ENCODE measurements around the gene GALM.
"Not testable (repeated sequence)": the region's sequence is repeated elsewhere in the genome, so short reads cannot be mapped to it uniquely, and the experiment has no call there.

The GALM gene

DNA sequence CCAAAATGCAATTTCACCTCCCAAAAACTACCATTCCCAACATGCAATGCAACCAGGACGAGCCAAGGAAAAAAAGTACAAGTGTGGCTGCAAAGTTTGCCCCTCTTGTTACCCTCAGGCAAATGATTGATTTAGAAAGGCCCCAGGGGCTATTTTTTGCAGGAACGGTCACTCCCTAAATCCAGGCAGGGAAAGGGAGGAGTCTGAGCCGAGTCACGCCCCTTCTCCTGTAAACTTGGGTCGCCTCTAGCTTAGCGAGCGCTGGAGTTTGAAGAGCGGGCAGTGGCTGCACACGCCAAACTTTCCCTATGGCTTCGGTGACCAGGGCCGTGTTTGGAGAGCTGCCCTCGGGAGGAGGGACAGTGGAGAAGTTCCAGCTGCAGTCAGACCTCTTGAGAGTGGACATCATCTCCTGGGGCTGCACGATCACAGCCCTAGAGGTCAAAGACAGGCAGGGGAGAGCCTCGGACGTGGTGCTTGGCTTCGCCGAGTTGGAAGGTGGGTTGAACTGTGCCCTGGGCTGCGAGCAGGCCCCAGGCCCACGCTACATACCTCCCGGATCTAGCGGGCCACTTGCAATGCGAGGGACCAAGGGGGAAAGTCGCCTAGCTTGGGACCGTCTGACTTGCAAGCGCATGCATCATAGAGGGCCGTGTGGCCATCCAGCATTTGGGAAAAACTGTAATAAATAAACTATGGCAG lies at the start of gene GALM:
Gene GALM (plus strand): TSS at position 261 of the 702 bp plus-strand sequence. CDS start 48 bp downstream, at position 309.
- no peak for DNase-seq

DNA sequence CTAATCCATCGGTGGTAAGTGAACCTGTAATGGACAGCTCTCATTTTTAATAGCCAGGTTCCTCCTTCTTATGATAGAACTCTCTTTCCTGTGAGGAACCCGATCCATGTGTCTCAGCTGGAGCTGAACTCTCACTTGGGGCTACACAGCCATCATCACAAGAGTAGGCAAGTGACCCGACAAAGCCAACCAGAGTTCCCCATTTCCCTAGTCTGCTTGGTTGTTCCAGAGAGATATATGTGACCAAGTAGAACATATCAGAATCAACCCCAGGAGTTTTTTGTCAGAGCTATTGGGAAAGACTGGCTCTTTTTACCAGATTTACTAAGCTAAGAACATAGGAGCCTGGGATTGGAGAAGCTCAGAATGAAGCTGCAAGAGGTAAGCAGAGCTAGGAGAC lies 48.6 kb upstream of the GALM start:
- no peak for DNase-seq

DNA sequence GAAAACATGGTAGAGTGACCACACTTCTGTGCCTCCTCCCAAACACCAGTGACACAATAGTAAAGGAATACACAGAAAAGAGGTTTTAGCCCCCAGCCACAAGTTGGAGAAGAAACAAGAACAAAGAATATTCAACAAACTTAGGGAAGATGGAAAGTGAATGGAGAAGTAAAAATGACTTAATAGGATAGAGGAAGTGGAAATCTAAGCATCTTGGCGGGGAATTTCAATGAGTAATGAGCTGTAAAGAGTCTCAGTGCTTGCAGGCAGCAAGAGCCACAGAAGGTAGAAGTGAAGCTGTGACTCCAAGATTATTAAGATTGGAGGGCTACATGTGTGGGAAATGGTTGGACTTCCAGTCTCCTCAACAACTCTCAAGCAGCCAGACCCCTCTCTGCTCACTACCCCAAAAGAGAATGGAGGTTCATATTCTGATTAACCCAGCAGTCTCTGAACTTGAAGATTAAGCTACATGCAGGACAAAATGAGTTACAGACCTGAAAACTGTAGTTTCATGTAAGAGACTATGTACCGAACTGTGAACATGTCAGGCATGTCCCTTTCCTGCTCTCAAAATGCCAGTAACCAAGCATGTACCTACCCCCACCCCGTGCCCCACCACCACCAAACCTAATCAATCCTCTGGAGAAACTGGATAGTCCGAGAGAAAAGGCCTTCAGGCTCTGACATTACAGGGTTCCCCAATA lies 46.3 kb upstream of the GALM start:
- no peak for DNase-seq

DNA sequence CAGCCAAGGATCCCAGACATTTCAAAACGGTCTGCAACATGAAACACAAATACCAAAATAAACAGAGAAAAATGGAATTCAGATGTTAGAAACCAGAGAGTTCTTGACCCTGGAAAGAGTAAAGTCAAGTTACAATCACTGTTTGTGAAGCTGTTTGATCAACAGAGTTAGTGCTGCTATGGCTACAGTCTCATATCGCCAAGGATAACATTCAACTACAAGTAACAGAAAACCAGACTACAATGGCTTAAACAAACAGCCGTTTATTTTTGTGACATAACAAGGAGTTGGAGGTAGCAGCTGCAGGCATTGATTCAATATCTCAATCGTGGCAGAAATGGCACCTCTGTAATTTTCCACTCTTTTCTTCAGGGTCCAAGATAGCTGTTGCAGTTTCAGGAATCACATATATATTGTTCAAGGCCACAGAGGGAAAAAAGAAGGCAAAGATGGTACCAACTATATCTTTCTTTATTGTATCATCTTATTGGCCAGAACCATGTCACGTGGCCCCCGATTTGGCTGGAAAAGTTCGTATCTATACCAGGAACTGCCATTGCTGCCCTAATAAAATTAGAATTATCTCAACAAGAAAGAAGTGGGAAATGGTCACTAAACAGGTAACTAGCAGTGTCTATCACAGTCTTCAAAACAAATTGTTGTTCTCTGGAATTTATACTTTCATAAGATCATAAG lies 45.5 kb upstream of the GALM start:
- DNase-seq = no peak

DNA sequence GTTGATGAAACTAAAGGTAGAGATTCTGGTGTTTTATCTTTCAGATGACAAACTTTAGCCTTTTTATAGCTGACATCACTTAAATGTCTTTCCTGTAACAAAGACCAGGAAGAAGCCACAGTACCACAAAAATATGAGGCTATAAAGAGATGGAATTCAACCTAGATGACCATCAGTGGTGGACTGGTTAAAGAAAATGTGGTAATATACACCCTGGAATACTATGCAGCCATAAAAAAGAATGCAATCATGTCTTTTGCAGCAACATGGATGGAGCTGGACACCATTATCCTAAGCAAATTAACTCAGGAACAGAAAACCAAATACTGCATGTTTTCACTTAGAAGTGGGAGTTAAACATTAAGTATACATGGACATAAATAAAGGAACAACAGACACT lies 44.9 kb upstream of the GALM start:
- no peak for DNase-seq

DNA sequence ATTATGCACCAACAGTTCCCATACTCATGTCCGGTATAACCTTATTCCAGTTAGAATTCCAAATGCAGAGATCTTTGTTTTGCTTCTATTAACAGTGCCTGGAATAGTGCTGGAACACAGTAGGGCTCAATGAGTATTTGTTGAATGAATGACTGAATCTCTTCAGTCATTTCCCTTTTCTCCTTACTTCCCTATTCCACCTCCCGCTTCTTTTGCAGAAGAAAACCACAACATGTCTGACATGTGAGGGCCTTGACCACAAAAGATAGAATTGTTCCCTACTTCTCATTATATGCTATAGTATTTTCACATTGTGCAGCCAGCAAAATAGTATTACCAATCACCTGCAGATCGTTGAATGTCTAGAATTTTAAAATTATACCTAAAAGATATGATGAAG lies 43.7 kb upstream of the GALM start:
- DNase-seq = no peak

DNA sequence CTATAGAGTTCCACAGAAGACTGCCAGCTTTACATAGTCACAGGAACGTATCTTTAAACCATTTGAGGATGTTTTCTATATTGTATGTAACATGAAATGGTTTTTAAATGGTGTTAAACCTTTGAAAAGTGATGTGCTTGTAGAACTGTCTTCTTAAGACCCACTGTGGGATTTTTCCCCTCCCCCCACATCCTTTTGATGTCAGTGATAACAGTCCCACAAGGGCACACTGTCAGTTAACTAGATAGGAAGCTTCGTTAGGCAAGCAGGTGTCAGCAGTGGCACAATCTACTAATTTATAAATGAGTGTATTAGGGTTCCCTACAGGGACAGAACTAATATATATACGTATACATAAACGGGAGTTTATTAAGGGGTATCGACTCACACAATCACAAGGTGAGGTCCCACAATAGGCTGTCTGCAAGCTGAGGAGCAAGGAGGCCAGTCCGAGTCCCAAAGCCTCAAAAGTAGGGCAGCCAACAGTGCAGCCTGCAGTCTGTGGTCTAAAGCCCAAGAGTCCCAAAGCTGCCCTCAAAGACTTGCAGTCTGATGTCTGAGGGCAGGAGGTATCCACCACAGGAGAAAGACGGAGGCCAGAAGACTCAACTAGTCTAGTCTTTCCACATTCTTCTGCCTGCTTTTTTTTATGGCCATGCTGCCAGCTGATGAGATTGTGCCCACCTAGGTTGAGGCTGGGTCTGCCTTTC lies 39.4 kb upstream of the GALM start:
- DNase-seq = no peak

DNA sequence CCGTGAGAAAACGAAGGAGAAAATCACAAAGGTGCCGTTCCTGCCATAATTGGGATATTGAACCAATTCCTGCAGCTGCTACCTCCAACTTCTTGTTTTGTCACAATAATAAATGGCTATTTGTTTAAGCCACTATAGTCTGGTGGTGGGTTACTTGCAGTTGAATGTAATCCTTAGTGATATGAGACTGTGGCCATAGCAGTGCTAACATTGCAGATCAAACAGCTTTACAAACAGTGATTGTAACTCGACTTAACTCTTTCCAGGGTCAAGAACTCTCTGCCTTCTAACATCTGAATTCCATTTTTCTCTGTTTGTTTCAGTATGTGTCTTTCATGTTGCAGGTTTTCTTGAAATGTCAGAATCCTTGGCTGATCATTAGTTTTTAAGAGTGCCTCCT lies 38.5 kb upstream of the GALM start:
- DNase-seq = no peak

DNA sequence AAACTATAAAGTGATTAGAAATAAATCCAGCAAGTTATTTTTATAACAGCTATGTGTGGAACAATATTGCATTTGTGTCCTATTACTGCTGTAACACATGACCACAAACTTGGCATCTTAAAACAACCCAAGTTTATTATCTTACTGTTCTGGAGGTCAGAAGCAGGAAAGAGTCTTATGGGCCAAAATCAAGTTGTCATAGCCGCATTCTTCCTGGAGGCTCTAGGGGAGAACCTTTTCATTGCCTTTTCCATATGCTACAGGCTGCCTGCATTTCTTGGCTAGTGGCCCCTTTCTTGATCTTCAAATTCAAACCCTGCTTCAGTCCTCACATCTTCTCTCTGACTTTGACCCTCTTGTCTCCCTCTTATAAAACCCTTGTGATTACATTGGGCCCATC lies 36.2 kb upstream of the GALM start:
- no peak for DNase-seq

DNA sequence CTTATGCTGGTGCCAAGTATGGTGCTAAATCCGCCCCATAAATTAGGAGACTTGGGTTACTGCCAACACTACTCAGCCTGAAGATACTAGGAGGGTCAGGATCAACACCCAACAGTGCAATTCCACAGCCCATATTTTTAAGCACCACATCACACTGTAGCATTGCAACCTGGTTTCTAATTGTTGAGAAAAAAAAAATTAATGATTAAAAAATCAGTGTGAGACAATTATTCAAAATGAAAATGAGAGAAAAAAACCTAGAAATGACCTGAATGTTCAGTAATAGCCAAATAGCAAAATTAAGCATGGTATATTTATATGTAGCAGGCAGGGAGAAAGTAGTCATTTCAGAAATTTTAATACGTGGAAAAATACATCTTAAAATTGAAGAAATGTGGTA lies 33.9 kb upstream of the GALM start:
- DNase-seq = no peak

DNA sequence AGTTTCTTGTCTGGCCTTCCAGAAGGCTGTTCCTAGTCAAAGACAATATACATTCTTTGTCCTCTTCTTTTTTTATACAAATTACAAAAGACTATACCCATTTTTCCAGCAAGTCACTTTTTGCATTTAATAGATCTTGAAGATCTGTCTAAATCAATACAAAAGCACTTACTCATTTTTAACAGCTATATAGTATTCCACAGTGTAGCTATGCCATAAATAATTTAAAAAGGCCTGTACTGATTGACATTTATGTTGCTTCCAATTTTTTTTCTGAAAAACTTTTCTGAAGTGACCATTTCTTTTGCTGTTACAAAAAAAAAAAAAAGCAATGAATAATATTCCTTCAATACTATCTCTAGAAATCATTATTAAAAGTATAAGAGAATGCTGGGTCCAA lies 32.9 kb upstream of the GALM start:
- no peak for DNase-seq

DNA sequence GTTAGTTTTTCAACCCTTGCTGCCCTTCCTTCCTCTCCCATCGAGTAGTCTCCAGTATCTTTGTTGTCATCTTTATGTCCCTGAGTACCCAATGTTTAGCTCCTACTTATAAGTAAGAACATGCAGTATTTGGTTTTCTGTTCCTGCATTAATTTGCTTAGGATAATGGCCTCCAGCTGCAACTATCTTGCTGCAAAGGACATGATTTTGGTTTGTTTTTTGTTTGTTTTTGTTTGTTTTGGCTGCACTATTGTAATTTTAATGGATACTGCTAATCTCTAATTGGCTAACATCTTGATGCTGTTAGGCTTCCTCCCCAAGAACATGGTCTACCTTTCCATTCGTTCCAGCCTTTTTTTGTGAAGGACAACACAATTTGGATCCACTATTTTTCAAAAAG lies 32.0 kb upstream of the GALM start:
- DNase-seq = no peak

DNA sequence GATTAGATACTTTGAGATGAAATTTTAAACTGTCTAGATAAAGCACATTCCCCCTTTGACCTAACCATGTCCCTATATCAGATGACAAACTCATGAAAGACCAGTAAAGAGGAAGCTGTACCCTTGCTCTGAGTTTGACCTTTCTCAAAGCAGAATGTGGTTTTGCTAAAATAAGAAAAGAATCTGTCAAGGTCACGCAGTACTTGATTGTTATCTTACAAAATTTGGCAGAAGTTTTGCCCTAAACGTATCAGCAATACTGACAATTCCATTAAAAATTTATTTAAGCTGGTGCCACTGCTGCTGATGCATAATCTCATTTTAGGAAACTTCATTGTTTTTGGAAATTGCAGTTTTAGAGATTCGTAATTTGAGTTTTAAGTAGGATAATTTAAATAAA lies 31.2 kb upstream of the GALM start:
- DNase-seq = no peak

DNA sequence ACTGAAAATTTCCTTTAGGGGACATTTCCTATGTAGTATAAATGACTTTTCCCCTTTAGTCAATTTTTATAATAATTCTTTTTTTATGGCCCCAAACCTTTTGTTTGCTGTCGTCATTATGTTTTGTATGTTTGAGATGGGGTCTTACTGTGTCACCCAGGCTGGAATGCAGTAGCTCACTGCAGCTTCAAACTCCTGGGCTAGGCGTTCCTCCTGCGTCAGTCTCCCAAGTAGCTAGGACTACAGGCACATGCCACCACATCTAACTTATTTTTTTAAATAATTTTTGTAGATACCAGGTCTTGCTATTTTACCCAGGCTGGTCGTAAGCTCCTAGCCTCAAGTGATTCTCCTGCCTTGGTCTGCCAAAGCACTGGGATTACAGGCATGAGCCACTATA lies 30.8 kb upstream of the GALM start:
- DNase-seq = no peak

DNA sequence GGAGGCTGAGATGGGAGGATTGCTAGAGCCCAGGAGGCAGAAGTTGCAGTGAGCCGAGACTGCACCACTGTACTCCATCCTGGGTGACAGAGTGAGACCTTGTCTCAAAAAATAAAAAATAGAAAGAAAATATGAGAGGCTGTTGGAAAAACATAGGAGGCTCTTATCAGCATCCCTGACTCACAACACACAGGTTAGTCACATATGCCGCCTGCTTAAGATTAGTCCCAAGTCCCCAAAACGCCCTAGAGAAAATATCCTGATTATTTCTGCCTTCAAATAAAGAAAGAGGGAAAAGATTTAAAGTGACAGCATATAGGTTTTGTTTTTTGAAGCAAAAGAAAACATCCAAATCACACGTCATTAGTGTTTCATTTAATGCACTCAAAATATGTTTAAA lies 29.8 kb upstream of the GALM start:
- DNase-seq = no peak

DNA sequence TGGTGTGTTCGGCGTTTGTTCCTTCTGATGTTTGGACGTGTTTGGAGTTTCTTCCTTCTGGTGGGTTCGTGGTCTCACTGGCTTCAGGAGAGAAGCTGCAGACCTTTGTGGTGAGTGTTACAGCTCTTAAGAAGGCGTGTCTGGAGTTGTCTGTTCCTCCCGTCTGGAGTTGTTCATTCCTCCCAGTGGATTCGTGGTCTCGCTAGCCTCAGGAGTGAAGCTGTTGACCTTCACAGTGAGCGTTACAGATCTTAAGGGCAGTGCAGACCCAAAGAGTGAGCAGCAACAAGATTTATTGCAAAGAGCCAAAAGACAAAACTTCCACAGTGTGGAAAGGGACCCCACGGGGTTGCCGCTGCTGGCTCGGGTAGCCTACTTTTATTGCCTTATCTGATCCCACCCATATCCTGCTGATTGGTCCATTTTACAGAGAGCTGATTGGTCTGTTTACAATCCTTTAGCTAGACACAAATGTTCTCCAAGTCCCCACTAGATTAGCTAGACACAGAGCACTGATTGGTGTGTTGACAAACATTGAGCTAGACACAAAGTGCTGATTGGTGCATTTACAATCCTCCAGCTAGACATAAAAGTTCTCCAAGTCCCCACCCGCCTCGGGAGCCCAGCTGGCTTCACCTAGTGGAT lies 23.4 kb upstream of the GALM start:
- DNase-seq = not testable (repeated sequence)

DNA sequence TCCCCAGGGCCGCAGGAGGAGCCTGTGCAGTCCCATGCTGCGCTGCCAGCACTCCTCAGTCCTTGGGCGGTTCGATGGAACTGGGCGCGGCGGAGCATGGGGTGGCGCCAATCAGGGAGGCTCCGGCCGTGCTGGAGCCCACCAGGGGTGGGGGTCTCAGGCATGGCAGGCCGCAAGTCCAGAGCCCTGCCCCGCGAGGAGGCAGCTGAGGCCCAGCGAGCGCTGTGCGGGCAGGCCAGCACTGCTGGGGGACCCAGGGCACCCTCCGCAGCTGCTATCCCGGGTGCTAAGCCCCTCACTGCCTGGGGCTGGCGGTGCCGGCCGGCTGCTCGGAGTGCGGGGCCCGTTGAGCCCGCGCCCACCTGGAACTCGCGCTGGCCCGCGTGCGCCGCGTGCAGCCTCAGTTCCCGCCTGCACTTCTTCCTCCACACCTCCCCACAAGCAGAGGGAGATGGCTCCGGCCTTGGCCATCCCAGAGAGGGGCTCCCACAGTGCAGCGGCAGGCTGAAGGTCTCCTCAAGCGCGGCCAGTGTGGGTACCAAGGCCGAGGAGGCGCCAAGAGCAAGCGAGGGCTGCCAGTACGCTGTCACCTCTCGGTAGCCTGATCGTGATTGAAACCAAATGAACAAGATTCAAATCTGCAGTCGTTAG lies 22.8 kb upstream of the GALM start:
- DNase-seq = no peak

DNA sequence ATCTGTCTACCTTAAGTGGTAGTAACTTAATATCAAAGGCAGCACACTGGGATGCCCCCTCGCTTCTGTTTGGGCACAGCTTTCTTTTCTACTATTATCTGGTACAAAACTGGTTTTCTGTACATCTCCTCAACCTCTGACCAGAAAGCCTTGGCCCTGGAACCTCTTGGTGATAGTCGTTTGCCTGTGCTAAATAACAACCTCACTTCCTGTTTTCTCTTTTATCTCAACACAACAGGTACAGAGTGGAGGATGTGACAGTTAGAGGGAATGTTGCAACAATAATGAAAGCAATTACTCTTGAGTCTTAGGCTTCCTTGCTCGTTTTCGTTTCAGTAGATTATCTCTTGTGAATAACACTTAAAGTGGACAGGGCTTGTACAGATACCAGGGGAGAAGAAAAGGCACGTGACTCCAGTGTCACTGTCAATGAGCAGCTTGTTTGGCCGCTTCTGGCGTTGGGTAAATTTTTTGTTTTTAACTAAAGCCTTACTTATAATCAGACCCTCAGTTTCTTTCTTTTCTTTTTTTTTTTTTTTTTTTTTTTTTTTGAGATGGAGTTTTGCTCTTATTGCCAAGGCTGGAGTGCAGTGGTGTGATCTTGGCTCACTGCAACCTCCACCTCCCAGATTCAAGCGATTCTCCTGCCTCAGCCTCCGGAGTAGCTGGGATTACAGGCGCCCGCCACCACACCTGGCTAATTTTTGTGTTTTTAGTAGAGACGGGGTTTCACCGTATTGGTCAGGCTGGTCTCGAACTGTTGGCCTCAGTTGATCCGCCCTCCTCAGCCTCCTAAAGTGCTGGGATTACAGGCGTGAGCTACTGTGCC lies 22.0 kb upstream of the GALM start:
- DNase-seq = not testable (repeated sequence)

DNA sequence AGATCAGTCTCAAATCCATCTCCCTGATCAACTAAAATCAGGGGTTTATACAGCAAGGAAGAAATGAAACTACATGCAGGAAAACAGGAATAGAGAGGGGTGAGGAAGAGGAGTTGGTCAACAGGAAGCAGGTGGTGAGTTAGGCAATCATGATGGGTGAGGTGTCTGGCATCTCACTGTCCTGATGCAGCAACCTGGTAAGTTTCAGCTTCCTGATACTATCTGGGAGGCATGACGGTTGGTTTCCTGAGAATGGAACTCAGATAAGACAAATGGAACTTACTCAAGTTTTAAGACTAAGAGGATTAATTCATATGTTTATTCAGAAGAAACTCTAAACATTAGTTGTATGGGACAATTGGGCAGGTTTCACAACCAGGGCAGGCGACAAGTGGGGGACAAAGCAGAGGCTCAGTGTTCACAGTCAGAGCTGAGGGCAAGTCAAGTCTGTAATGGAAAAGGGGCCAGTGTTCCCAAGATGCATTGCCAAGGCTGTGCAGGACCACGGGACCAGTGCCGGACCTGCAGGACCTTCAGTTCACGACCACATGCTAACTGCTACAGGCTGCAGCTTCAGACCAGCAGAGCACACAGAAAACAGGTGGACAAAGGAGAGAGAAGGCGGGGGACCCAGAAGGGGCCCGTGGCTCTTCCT lies 17.7 kb upstream of the GALM start:
- no peak for DNase-seq

DNA sequence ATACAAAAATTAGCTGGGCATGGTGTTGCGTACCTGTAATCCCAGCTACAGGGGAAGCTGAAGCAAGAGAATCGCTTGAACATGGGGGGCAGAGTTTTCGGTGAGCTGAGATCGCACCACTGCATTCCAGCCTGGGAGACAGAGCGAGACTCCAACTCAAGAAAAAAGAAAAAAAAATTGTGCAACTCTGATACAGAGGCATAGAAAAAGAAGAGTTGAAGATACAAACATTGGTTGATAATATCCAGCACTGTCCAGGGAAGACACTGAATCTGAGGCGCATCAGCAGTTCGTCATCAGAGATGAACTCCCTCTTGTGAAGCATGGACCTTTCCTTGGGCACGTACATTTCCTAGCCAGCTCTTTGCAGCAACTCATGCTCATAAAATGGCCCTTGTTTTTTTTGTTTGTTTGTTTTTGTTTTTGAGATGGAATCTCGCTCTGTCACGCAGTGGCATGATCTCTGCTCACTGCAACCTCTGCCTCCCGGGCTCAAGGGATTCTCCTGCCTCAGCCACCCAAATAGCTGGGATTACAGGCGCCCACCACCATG lies 16.7 kb upstream of the GALM start:
- DNase-seq = no peak

DNA sequence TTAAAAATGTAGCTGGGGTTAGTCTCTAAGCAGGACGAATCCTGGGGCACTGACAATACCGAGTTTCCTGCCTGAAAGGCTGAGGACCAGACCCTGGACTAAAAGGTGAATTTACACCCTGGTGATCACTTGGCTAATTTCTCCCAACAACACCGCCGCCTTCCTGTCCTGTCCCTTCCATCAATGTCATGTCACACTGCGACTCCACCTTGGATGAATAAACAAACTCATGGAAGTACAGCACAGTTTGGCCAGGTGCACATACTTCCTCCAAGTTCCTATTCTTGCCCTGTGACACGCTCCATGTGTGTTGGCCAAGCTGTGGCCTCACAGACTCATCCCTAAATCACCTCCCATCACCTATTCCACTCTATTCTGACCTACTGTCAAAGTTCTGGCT lies 15.9 kb upstream of the GALM start:
- no peak for DNase-seq

All from SW 1271 (cell line).